PC-9 (cell line): Measurements from ENCODE around the gene DOCK1. TPM values are rescaled to one million over a fixed set of nuclear protein-coding genes. Genes with fewer than 3 reads are reported as not detected.

ENCODE experiments used
- BruUV-seq: library from RNA; stranded (reverse); fragments of 400-500 nt; replicated peaks from 2 replicates; lab custom pipeline; 2021; lab: Mats Ljungman, UMichigan
- CTCF ChIA-PET: fragments of 300-600 bp; sonication (Branson Sonifier 250); formaldehyde crosslinking; loops from one replicate; lab custom pipeline; 2022; ENCODE audit warnings: antibody characterized with exemption; lab: Charles Lee
- POLR2A ChIA-PET: fragments of 300-600 bp; sonication (Branson Sonifier 250); formaldehyde crosslinking; loops from one replicate; lab custom pipeline; 2022; ENCODE audit warnings: antibody characterized with exemption; ENCODE audit not compliant: unreplicated experiment; lab: Charles Lee
- DNase-seq, 2 experiments: peaks; one replicate each; pipeline versions ENCODE4 v3.0.0 to v3.0.0-alpha.2; 2015 to 2022; ENCODE audit warnings: mixed read lengths in 1 of 2
- H2AFZ ChIP-seq: fragments of 200-600 bp; sonication (generic); 2 replicates; pipeline ENCODE4 v1.8.1; 2017; ENCODE audit warnings: antibody characterized with exemption
- H3F3A ChIP-seq: fragments of 200-600 bp; sonication (generic); 2 replicates; pipeline ENCODE4 v1.8.1; 2017; ENCODE audit warnings: antibody characterized with exemption, mild to moderate bottlenecking, low read depth; ENCODE audit not compliant: insufficient read depth
- H3K27ac ChIP-seq: fragments of 200-600 bp; sonication (generic); 2 replicates; pipeline ENCODE4 v1.6.1; 2016; ENCODE audit warnings: mixed run types
- H3K27me3 ChIP-seq: fragments of 200-600 bp; sonication (generic); 2 replicates; pipeline ENCODE4 v1.6.1; 2016; ENCODE audit warnings: low read depth, mixed run types; ENCODE audit not compliant: insufficient read depth
- H3K36me3 ChIP-seq: fragments of 200-600 bp; sonication (generic); 2 replicates; pipeline ENCODE4 v1.6.1; 2016; ENCODE audit warnings: low read depth, mixed run types
- H3K4me1 ChIP-seq: fragments of 200-600 bp; sonication (generic); replicated peaks from 2 replicates; pipeline ENCODE4 v1.6.1; 2016; ENCODE audit warnings: mixed run types; ENCODE audit not compliant: insufficient read depth
- H3K4me2 ChIP-seq: fragments of 200-600 bp; sonication (generic); 2 replicates; pipeline ENCODE4 v1.6.1; 2017; ENCODE audit warnings: mixed run types
- H3K4me3 ChIP-seq: fragments of 200-600 bp; sonication (generic); 2 replicates; pipeline ENCODE4 v1.6.1; 2016; ENCODE audit warnings: mixed run types
- H3K79me2 ChIP-seq: fragments of 200-600 bp; sonication (generic); 2 replicates; pipeline ENCODE4 v1.6.1; 2017; ENCODE audit warnings: low read depth, mixed run types
- H3K9me2 ChIP-seq: fragments of 200-600 bp; sonication (generic); 2 replicates; pipeline ENCODE4 v1.8.1; 2017; ENCODE audit warnings: mild to moderate bottlenecking; ENCODE audit not compliant: insufficient read depth
- H3K9me3 ChIP-seq: fragments of 200-600 bp; sonication (generic); 2 replicates; pipeline ENCODE4 v1.8.1; 2016; ENCODE audit warnings: low read depth; ENCODE audit not compliant: insufficient read depth
- H4K20me1 ChIP-seq: fragments of 200-600 bp; sonication (generic); 2 replicates; pipeline ENCODE4 v1.8.1; 2017; ENCODE audit not compliant: insufficient read depth
- EZH2 ChIP-seq: fragments of 200-600 bp; sonication (generic); IDR thresholded peaks from 2 replicates; pipeline ENCODE4 v1.8.0; 2017; ENCODE audit warnings: antibody characterized with exemption, low read depth
- intact Hi-C: fragments of 100-400 bp; cut with micrococcal nuclease; formaldehyde crosslinking; loops from one replicate; pipeline ENCODE4 v1.10.0; 2022; ENCODE audit not compliant: unreplicated experiment
- total RNA-seq: library from RNA; stranded (reverse); gene quantifications from 2 replicates; pipeline ENCODE4 v1.2.3, GENCODE V29; 2021
- TF ChIP-seq, protein P1 (sequence below): fragments of 200-600 bp; sonication (generic); conservative IDR thresholded peaks from 2 replicates; pipeline ENCODE4 v1.6.1; 2017; ENCODE audit warnings: mixed run types, antibody characterized with exemption, mild to moderate bottlenecking, moderate library complexity

The DOCK1 gene
- total RNA-seq, 1 experiment from 2014 or later = 24.8 TPM

GRCh38 chr10:126910798-126911197 lies 5.6 kb downstream of the DOCK1 start:
- Histone ChIP-seq H3K27ac (no peak overlapping the region), H4K20me1 (no peaks in the 10 kb centered on the region; the same call in 1 of the 2 replicates), H2AFZ (no peak overlapping the region), H3K4me2 (no peak overlapping the region), H3K4me1 (no peaks in the 10 kb centered on the region), H3K4me3 (no peak overlapping the region), H3K9me3 (no peaks in the 10 kb centered on the region), H3K27me3 (no peaks in the 10 kb centered on the region), H3F3A (no peaks in the 10 kb centered on the region), H3K9me2 (no peaks in the 10 kb centered on the region), H3K36me3 (no peaks in the 10 kb centered on the region), H3K79me2 (peaks cover 13% of the 10 kb centered on the region)
- DNase-seq = no peak
- intact Hi-C loops = no loop called here
- ChIA-PET CTCF (no interaction called here), POLR2A (no interaction called here)
- BruUV-seq = no TSS peak
- TF ChIP-seq EZH2 = no peak
- TF ChIP-seq, protein P1, sequence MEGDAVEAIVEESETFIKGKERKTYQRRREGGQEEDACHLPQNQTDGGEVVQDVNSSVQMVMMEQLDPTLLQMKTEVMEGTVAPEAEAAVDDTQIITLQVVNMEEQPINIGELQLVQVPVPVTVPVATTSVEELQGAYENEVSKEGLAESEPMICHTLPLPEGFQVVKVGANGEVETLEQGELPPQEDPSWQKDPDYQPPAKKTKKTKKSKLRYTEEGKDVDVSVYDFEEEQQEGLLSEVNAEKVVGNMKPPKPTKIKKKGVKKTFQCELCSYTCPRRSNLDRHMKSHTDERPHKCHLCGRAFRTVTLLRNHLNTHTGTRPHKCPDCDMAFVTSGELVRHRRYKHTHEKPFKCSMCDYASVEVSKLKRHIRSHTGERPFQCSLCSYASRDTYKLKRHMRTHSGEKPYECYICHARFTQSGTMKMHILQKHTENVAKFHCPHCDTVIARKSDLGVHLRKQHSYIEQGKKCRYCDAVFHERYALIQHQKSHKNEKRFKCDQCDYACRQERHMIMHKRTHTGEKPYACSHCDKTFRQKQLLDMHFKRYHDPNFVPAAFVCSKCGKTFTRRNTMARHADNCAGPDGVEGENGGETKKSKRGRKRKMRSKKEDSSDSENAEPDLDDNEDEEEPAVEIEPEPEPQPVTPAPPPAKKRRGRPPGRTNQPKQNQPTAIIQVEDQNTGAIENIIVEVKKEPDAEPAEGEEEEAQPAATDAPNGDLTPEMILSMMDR = no peak

DNA sequence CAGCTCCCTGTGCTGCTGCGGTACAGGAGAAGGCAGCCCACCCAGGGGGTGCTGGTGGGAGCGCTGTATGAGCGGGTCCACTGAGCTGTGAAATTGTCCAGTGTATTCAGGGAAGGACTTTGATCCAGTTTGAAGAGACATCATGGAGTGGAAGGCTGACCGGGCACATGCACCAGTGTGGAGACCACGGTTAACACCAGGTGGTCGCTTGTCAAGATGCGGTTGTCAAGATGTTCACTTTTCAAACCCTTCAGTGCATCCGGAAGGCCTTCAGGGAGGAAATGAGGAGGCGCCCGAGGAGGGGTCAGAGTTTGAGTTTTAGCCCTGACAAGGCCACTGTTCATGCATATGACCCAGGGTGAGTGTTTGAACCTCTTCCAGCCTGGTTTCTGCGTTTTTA lies 6.1 kb downstream of the DOCK1 start:
- Histone ChIP-seq H3K9me2 (no peaks in the 10 kb centered on the region), H3K27me3 (no peaks in the 10 kb centered on the region), H3F3A (no peaks in the 10 kb centered on the region), H4K20me1 (no peaks in the 10 kb centered on the region; the same call in 1 of the 2 replicates), H3K4me3 (no peak overlapping the region), H3K4me2 (no peak overlapping the region), H3K79me2 (peaks cover 13% of the 10 kb centered on the region), H3K27ac (no peak overlapping the region), H3K36me3 (no peaks in the 10 kb centered on the region), H3K9me3 (no peaks in the 10 kb centered on the region), H3K4me1 (no peaks in the 10 kb centered on the region), H2AFZ (no peak overlapping the region)
- ChIA-PET CTCF (no interaction called here), POLR2A (no interaction called here)
- no peak for DNase-seq
- intact Hi-C loops = no loop called here
- TF ChIP-seq, protein P1 = no peak
- no peak for TF ChIP-seq EZH2
- BruUV-seq = no TSS peak

GRCh38 chr10:126913316-126913715 lies 8.1 kb downstream of the DOCK1 start:
- no peak overlapping the region for H3K4me3 ChIP-seq
- peaks cover 13% of the 10 kb centered on the region for H3K79me2 ChIP-seq
- ChIA-PET POLR2A (no interaction called here), CTCF (no interaction called here)
- no peak overlapping the region for H3K4me2 ChIP-seq
- no peaks in the 10 kb centered on the region for H3K9me3 ChIP-seq
- H3K36me3 ChIP-seq = no peaks in the 10 kb centered on the region
- H3K27me3 ChIP-seq = no peaks in the 10 kb centered on the region
- H3K9me2 ChIP-seq = no peaks in the 10 kb centered on the region
- TF ChIP-seq, protein P1 = no peak
- no peak for TF ChIP-seq EZH2
- no peak overlapping the region for H3K27ac ChIP-seq
- intact Hi-C loops = no loop called here
- H2AFZ ChIP-seq = no peak overlapping the region
- no TSS peak for BruUV-seq
- no peaks in the 10 kb centered on the region; the same call in 1 of the 2 replicates for H4K20me1 ChIP-seq
- no peak for DNase-seq
- H3K4me1 ChIP-seq = no peaks in the 10 kb centered on the region
- H3F3A ChIP-seq = no peaks in the 10 kb centered on the region
